Upper lobe of left lung (tissue), 6 donors: ENCODE measurements around the gene OGA. TPM values are rescaled to one million over a fixed set of nuclear protein-coding genes. Genes with fewer than 3 reads are reported as not detected.

Experiments
- ATAC-seq, 2 donors: fragments of 200-7000 bp; cut with Tn5 transposase; one replicate each; pipeline ENCODE4 v1.9.1; 2022; ENCODE audit warnings: mild to moderate bottlenecking in 2 of 2, moderate library complexity in 2 of 2; ENCODE audit not compliant: low FRiP score in 2 of 2
- DNase-seq, 2 donors: peaks; one replicate each; pipeline ENCODE4 v3.0.0-alpha.2; 2019 to 2020
- H3K27ac ChIP-seq, 4 donors: fragments of 200-600 bp; sonication (generic); one replicate each; pipeline ENCODE4 v1.5.1; 2016 to 2019
- H3K27me3 ChIP-seq, 4 donors: fragments of 200-600 bp; sonication (generic); one replicate each; pipeline ENCODE4 v1.5.1; 2017 to 2019
- H3K36me3 ChIP-seq, 4 donors: fragments of 200-600 bp; sonication (generic); one replicate each; pipeline ENCODE4 v1.5.1; 2016 to 2019
- H3K4me1 ChIP-seq, 4 donors: fragments of 200-600 bp; sonication (generic); one replicate each; pipeline ENCODE4 v1.5.1; 2018 to 2019
- H3K4me3 ChIP-seq, 4 donors: fragments of 200-600 bp; sonication (generic); one replicate each; pipeline ENCODE4 v1.5.1; 2017 to 2019; ENCODE audit warnings: mild to moderate bottlenecking in 2 of 4, moderate library complexity in 1 of 4
- H3K9me3 ChIP-seq, 4 donors: fragments of 200-600 bp; sonication (generic); one replicate each; pipeline ENCODE4 v1.5.1; 2018 to 2019
- CTCF ChIP-seq, 6 experiments: fragments of 450-650 bp in 4 of 6; fragments of 200-600 bp in 2 of 6; sonication (generic) in 2 of 6; IDR thresholded peaks; one replicate each; pipeline ENCODE4 v1.5.1; 2016 to 2019; ENCODE audit warnings: antibody characterized with exemption in 6 of 6
- EP300 ChIP-seq, 4 donors: sonication (generic); formaldehyde crosslinking; IDR thresholded peaks; one replicate each; pipeline ENCODE4 v1.5.1; 2017; ENCODE audit warnings: antibody characterized with exemption in 4 of 4, control low read depth in 2 of 4
- POLR2A ChIP-seq, 4 donors: fragments of 450-650 bp; IDR thresholded peaks; one replicate each; pipeline ENCODE4 v1.5.1; 2016 to 2017; ENCODE audit warnings: antibody characterized with exemption in 4 of 4, mild to moderate bottlenecking in 2 of 4
- POLR2AphosphoS5 ChIP-seq, 2 donors: sonication (generic); formaldehyde crosslinking; IDR thresholded peaks; one replicate each; pipeline ENCODE4 v1.5.1; 2017; ENCODE audit warnings: antibody characterized with exemption in 2 of 2
- WGBS, 2 donors: methylation state at CpG; one replicate each; pipeline ENCODE4 v1.1.5; 2017 to 2018; 5-methylcytosine and 5-hydroxymethylcytosine counted together
- total RNA-seq, 6 donors: library from RNA; depleted of rRNA in 4 of 6; stranded (reverse); fragments of >200 nt in 4 of 6; gene quantifications; one replicate each; pipeline versions ENCODE4 v1.1.0 to v1.2.1, GENCODE V29; 2016 to 2021
- donor health status: DM: no; HTN: no; CAD: no; lungs with moderate emphysema.
- donor health status: DM: no; HTN: yes; CAD: no; lungs with severe emphysema.

OGA gene
- 100 to 1,000 TPM in 3 of 6 donors, 10 to 100 TPM in 3; 71.1 to 374 (median 138) TPM for total RNA-seq

- Histone ChIP-seq H3K27ac (peak within 1 kb of the TSS; percentile 92 to 99 (median 97)), H3K9me3 (no peaks in the 10 kb centered on the region), H3K27me3 (no peaks in the 10 kb centered on the region), H3K4me3 (peak within 1 kb of the TSS; percentile 79 to 100 (median 92)), H3K36me3 (peaks cover 0 to 2% (median 0%) of the 10 kb centered on the region in 4 donors), H3K4me1 (peaks cover 17 to 35% (median 30%) of the 10 kb centered on the region in 4 donors)
- 0 to 1% methylated on average over 43 to 44 of the region's 47 CpGs for WGBS, 2 donors
- TF ChIP-seq POLR2A (IDR thresholded peaks at IDR 0.05) (peak; percentile 41 to 99 (median 86)), CTCF (IDR thresholded peaks at IDR 0.05) (peak in 1 of 6 experiments; percentile 15), EP300 (IDR thresholded peaks at IDR 0.05) (peak in 1 of 4 donors; percentile 32), POLR2AphosphoS5 (IDR thresholded peaks at IDR 0.05) (peak; percentile 93 to 98)
- ATAC-seq (peak; percentile 96 to 99), DNase-seq (peak; percentile 98)
Measured at GRCh38 chr10:101818119-101818871, at the start of gene OGA. TSS of gene OGA (minus strand) at chr10:101818444. CDS start at chr10:101818022, 422 bp downstream.

- no peaks in the 10 kb centered on the region for H3K9me3 ChIP-seq
- H3K4me3 ChIP-seq = no peak overlapping the region
- no peak for DNase-seq
- peaks cover 0 to 4% (median 0%) of the 10 kb centered on the region in 4 donors for H3K36me3 ChIP-seq
- TF ChIP-seq EP300 (IDR thresholded peaks at IDR 0.05) (no peak), POLR2A (IDR thresholded peaks at IDR 0.05) (no peak), CTCF (IDR thresholded peaks at IDR 0.05) (no peak), POLR2AphosphoS5 (IDR thresholded peaks at IDR 0.05) (no peak)
- no peak for ATAC-seq
- no peak overlapping the region for H3K27ac ChIP-seq
- no peaks in the 10 kb centered on the region for H3K27me3 ChIP-seq
- H3K4me1 ChIP-seq = peaks cover 0 to 12% (median 0%) of the 10 kb centered on the region in 4 donors
- WGBS, 2 donors = 39 to 58% methylated on average over 1 of the region's 1 CpG
Measured at GRCh38 chr10:101867931-101868330, 49.7 kb upstream of the OGA start.

- no peak for TF ChIP-seq POLR2AphosphoS5 (IDR thresholded peaks at IDR 0.05)
- no peak for TF ChIP-seq POLR2A (IDR thresholded peaks at IDR 0.05)
- no peak for TF ChIP-seq EP300 (IDR thresholded peaks at IDR 0.05)
- no peak for TF ChIP-seq CTCF (IDR thresholded peaks at IDR 0.05)
- Histone ChIP-seq H3K9me3 (peaks cover 0 to 8% (median 4%) of the 10 kb centered on the region in 4 donors), H3K4me3 (no peak overlapping the region), H3K4me1 (no peaks in the 10 kb centered on the region), H3K27me3 (no peaks in the 10 kb centered on the region), H3K27ac (no peak overlapping the region), H3K36me3 (peaks cover 0 to 7% (median 0%) of the 10 kb centered on the region in 4 donors)
- 93 to 100% methylated on average over 2 of the region's 2 CpGs for WGBS, 2 donors
- DNase-seq = no peak
- no peak for ATAC-seq
Measured at GRCh38 chr10:101859530-101859929, 41.3 kb upstream of the OGA start.

- WGBS, 2 donors = 82 to 87% methylated on average over 3 of the region's 3 CpGs
- H3K27ac ChIP-seq = no peak overlapping the region
- ATAC-seq = no peak
- H3K9me3 ChIP-seq = peaks cover 0 to 8% (median 4%) of the 10 kb centered on the region in 4 donors
- no peak for TF ChIP-seq POLR2AphosphoS5 (IDR thresholded peaks at IDR 0.05)
- TF ChIP-seq EP300 (IDR thresholded peaks at IDR 0.05) = no peak
- no peak for TF ChIP-seq POLR2A (IDR thresholded peaks at IDR 0.05)
- TF ChIP-seq CTCF (IDR thresholded peaks at IDR 0.05) = no peak
- peaks cover 0 to 7% (median 0%) of the 10 kb centered on the region in 4 donors for H3K36me3 ChIP-seq
- no peak for DNase-seq
- H3K4me1 ChIP-seq = no peaks in the 10 kb centered on the region
- no peaks in the 10 kb centered on the region for H3K27me3 ChIP-seq
- no peak overlapping the region for H3K4me3 ChIP-seq
Measured at GRCh38 chr10:101858723-101859500, 40.7 kb upstream of the OGA start.
